IMR-90 (cell line): ENCODE results near the gene ZNF446. TPM values are rescaled to one million over a fixed set of nuclear protein-coding genes. Genes with fewer than 3 reads are reported as not detected.

Experiments
- ATAC-seq: fragments of 200-7000 bp; cut with Tn5 transposase; 2 replicates; pipeline ENCODE4 v1.9.1; 2020; ENCODE audit warnings: low read depth, mild to moderate bottlenecking, moderate library complexity
- BruUV-seq: library from RNA; stranded (reverse); fragments of 400-500 nt; replicated peaks from 2 replicates; lab custom pipeline; 2021; lab: Mats Ljungman, UMichigan
- CTCF ChIA-PET: fragments of 300-600 bp; formaldehyde crosslinking; extraction: SDS; loops from one replicate; lab custom pipeline; 2021; ENCODE audit warnings: antibody characterized with exemption; lab: Yijun Ruan, JAX
- POLR2A ChIA-PET: fragments of 300-600 bp; sonication (Branson Sonifier 250); formaldehyde crosslinking; loops from one replicate; lab custom pipeline; 2022; ENCODE audit warnings: antibody characterized with exemption; ENCODE audit not compliant: unreplicated experiment; lab: Charles Lee
- DNase-seq: peaks from one replicate; pipeline ENCODE4 v3.0.0; 2013
- H2AFZ ChIP-seq: replicated peaks from 2 replicates; pipeline ENCODE3; 2013; ENCODE audit warnings: low read length, mild to moderate bottlenecking; ENCODE audit not compliant: poor library complexity
- H2AK5ac ChIP-seq: 2 replicates; pipeline ENCODE4 v1.6.1; 2013; ENCODE audit warnings: low read depth, low read length, inconsistent platforms
- H2AK9ac ChIP-seq: replicated peaks from 2 replicates; pipeline ENCODE3; 2013; ENCODE audit warnings: mild to moderate bottlenecking, low read depth, low read length, moderate library complexity; ENCODE audit not compliant: poor library complexity
- H2BK120ac ChIP-seq: 2 replicates; pipeline ENCODE4 v1.6.1; 2013; ENCODE audit warnings: low read depth, low read length, inconsistent platforms
- H2BK15ac ChIP-seq: 3 replicates; pipeline ENCODE4 v1.6.1; 2013; ENCODE audit warnings: low read depth, low read length, inconsistent platforms
- H2BK20ac ChIP-seq: 2 replicates; pipeline ENCODE4 v1.6.1; 2013; ENCODE audit warnings: low read depth, mild to moderate bottlenecking, inconsistent platforms, low read length, moderate library complexity
- H2BK5ac ChIP-seq: 2 replicates; pipeline ENCODE4 v1.6.1; 2013; ENCODE audit warnings: mild to moderate bottlenecking, low read depth, low read length, inconsistent platforms; ENCODE audit not compliant: poor library complexity, severe bottlenecking
- H3K14ac ChIP-seq: replicated peaks from 2 replicates; pipeline ENCODE4 v1.6.1; 2013; ENCODE audit warnings: low read depth, low read length, inconsistent platforms
- H3K18ac ChIP-seq: 2 replicates; pipeline ENCODE4 v1.6.1; 2013; ENCODE audit warnings: low read depth, low read length, control low read depth
- H3K23ac ChIP-seq: 2 replicates; pipeline ENCODE4 v1.6.1; 2013; ENCODE audit warnings: low read depth, low read length, inconsistent platforms
- H3K27ac ChIP-seq: 2 replicates; pipeline ENCODE4 v1.5.1; 2013; ENCODE audit warnings: mild to moderate bottlenecking, control low read depth, low read length; ENCODE audit not compliant: insufficient read depth
- H3K27me3 ChIP-seq: 2 replicates; pipeline ENCODE4 v1.6.1; 2013; ENCODE audit warnings: low read length; ENCODE audit not compliant: control insufficient read depth, insufficient read depth
- H3K36me3 ChIP-seq: 2 replicates; pipeline ENCODE4 v1.6.1; 2013; ENCODE audit warnings: low read length, mixed read lengths; ENCODE audit not compliant: control insufficient read depth, insufficient read depth
- H3K4ac ChIP-seq: 2 replicates; pipeline ENCODE4 v1.6.1; 2013; ENCODE audit warnings: low read depth, low read length, inconsistent platforms
- H3K4me1 ChIP-seq: 2 replicates; pipeline ENCODE4 v1.6.1; 2013; ENCODE audit warnings: low read length, mixed read lengths; ENCODE audit not compliant: control insufficient read depth, insufficient read depth
- H3K4me2 ChIP-seq: 2 replicates; pipeline ENCODE4 v1.6.1; 2013; ENCODE audit warnings: low read depth, mild to moderate bottlenecking, control low read depth, low read length, moderate library complexity
- H3K4me3 ChIP-seq: 2 replicates; pipeline ENCODE4 v1.5.1; 2013; ENCODE audit warnings: low read depth, mild to moderate bottlenecking, control low read depth, low read length, moderate library complexity; ENCODE audit not compliant: insufficient read depth
- H3K56ac ChIP-seq: 2 replicates; pipeline ENCODE4 v1.6.1; 2013; ENCODE audit warnings: low read length, inconsistent platforms; ENCODE audit not compliant: insufficient read depth; ENCODE audit errors: extremely low read depth
- H3K79me1 ChIP-seq, 2 experiments: 2 replicates each; pipeline ENCODE4 v1.6.1; 2013; ENCODE audit warnings: low read length in 2 of 2, inconsistent platforms in 1 of 2, low read depth in 1 of 2
- H3K9ac ChIP-seq: 2 replicates; pipeline ENCODE4 v1.6.1; 2013; ENCODE audit warnings: low read depth, low read length, control low read depth
- H3K9me1 ChIP-seq: 2 replicates; pipeline ENCODE4 v1.6.1; 2013; ENCODE audit warnings: low read length, inconsistent platforms; ENCODE audit not compliant: insufficient read depth
- H3K9me3 ChIP-seq: 2 replicates; pipeline ENCODE4 v1.6.1; 2013; ENCODE audit warnings: low read length; ENCODE audit not compliant: control insufficient read depth, insufficient read depth
- H4K20me1 ChIP-seq: 2 replicates; pipeline ENCODE4 v1.6.1; 2013; ENCODE audit warnings: low read length, inconsistent platforms; ENCODE audit not compliant: insufficient read depth
- H4K5ac ChIP-seq: 2 replicates; pipeline ENCODE4 v1.6.1; 2013; ENCODE audit warnings: mild to moderate bottlenecking, low read depth, low read length, control low read depth
- H4K8ac ChIP-seq, 2 experiments: 2 replicates each; pipeline ENCODE4 v1.6.1; 2013; ENCODE audit warnings: low read depth in 2 of 2, low read length in 2 of 2, control low read depth in 1 of 2, inconsistent platforms in 1 of 2
- H4K91ac ChIP-seq: 2 replicates; pipeline ENCODE4 v1.6.1; 2013; ENCODE audit warnings: low read depth, low read length, inconsistent platforms; ENCODE audit not compliant: insufficient read depth
- NFE2L2 ChIP-seq: fragments of 150-350 bp; IDR thresholded peaks from 2 replicates; pipeline ENCODE4 v1.6.1; 2016; ENCODE audit warnings: low read depth, mild to moderate bottlenecking, low read length
- USF2 ChIP-seq: fragments of 150-350 bp; IDR thresholded peaks from 2 replicates; pipeline ENCODE4 v1.6.1; 2017; ENCODE audit warnings: mild to moderate bottlenecking, antibody characterized with exemption, low read length, low read depth
- WGBS, 2 experiments: methylation state at CpG; one replicate each; pipeline versions ENCODE4 v1.1.5 to v1.1.7; 2013; ENCODE audit warnings: missing lambda C conversion rate in 2 of 2; ENCODE audit not compliant: insufficient read length in 1 of 2; ENCODE audit errors: extremely low coverage in 2 of 2; 5-methylcytosine and 5-hydroxymethylcytosine counted together
- dilution Hi-C: fragments of 300-500 bp; cut with HindIII; formaldehyde crosslinking; loops from one replicate; pipeline ENCODE4 v1.14.3; 2018; ENCODE audit warnings: low sequenced_read_pairs; ENCODE audit not compliant: unreplicated experiment
- in situ Hi-C: fragments of 300-500 bp; cut with MboI; formaldehyde crosslinking; loops from 3 replicates; pipeline ENCODE4 v1.14.3; 2019; ENCODE audit warnings: low sequenced_read_pairs, inconsistent platforms, mixed read lengths
- intact Hi-C: fragments of 100-400 bp; cut with micrococcal nuclease; formaldehyde crosslinking; loops from 2 replicates; pipeline ENCODE4 v1.10.0; 2022
- polyA plus RNA-seq, 3 experiments: library from polyadenylated mRNA; depleted of rRNA; stranded (reverse); fragments of >200 nt; gene quantifications; 2 replicates each; pipeline ENCODE4 v1.2.3, GENCODE V29; 2012; ENCODE audit warnings: low replicate concordance in 1 of 3
- total RNA-seq: library from RNA; depleted of rRNA; stranded (reverse); fragments of >200 nt; gene quantifications from 2 replicates; pipeline ENCODE4 v1.2.3, GENCODE V29; 2012

ZNF446 gene
- total and polyA plus RNA-seq, 2 of the 4 experiments (the other 2 are of a cell fraction): 4.8 to 6.9 TPM

GRCh38 chr19:58476498-58477015 lies 405 bp downstream of the ZNF446 start:
- in situ Hi-C loops: no loop called here
- intact Hi-C loops: no loop called here
- CTCF ChIA-PET: no interaction called here

More at GRCh38 chr19:58476498-58477015, 405 bp downstream of the ZNF446 start:
- H3K4ac ChIP-seq: peak overlapping the region; percentile 90
- H3K56ac ChIP-seq: peak overlapping the region; percentile 68
- H4K20me1 ChIP-seq: peaks cover 17% of the 10 kb centered on the region; the same call in 1 of the 2 replicates
- H2AK9ac ChIP-seq: peak overlapping the region; percentile 92
- H2BK15ac ChIP-seq: 0 out of 3 replicates have a peak overlapping the region, but pooled peaks have one; percentile 67
- peak overlapping the region; percentile 85 for H4K5ac ChIP-seq
- peak overlapping the region; percentile 80 for H2AK5ac ChIP-seq
- no peaks in the 10 kb centered on the region for H3K27me3 ChIP-seq
- H2BK5ac ChIP-seq: peak overlapping the region; percentile 57
- H3K9ac ChIP-seq: peak overlapping the region; percentile 87
- WGBS, 2 experiments: 0% methylated on average over 3 of the region's 27 CpGs; no CpG with 5 or more reads in 1 of the 2 experiments
- ATAC-seq (no peak), DNase-seq (no peak)
- no TSS peak for BruUV-seq
- H3K23ac ChIP-seq: peak overlapping the region; percentile 85
- peak overlapping the region; percentile 57 for H3K4me3 ChIP-seq
- peaks cover 6 to 42% of the 10 kb centered on the region in 2 experiments; a peak in 3 of 4 replicates for H3K79me1 ChIP-seq
- H4K8ac ChIP-seq: peak overlapping the region; percentile 95 to 97
- H3K27ac ChIP-seq: peak overlapping the region; percentile 88
- peak overlapping the region; percentile 28; the same call in 1 of the 2 replicates for H3K18ac ChIP-seq
- peak overlapping the region; percentile 60 for H3K14ac ChIP-seq
- POLR2A ChIA-PET: no interaction called here
- H3K9me3 ChIP-seq: no peaks in the 10 kb centered on the region
- peak overlapping the region; percentile 91 for H4K91ac ChIP-seq
- H2BK20ac ChIP-seq: no peak overlapping the region
- no peak for TF ChIP-seq NFE2L2
- TF ChIP-seq USF2: peak; percentile 40; the same call in 1 of the 2 replicates
- H3K36me3 ChIP-seq: peaks cover 26% of the 10 kb centered on the region
- H2AFZ ChIP-seq: peak overlapping the region; percentile 99
- H2BK120ac ChIP-seq: no peak overlapping the region; the same call in 1 of the 2 replicates
- dilution Hi-C loops: no loop called here
- H3K9me1 ChIP-seq: peaks cover 35% of the 10 kb centered on the region
- H3K4me2 ChIP-seq: peak overlapping the region; percentile 87
- H3K4me1 ChIP-seq: peaks cover 19% of the 10 kb centered on the region
